Smooth muscle cell (in vitro differentiated cells): ENCODE results near the gene ZNF626. TPM values are rescaled to one million over a fixed set of nuclear protein-coding genes. Genes with fewer than 3 reads are reported as not detected.

ENCODE experiments used
- DNase-seq: peaks from one replicate; lab custom pipeline; 2025; ENCODE audit not compliant: unreplicated experiment; lab: John Stamatoyannopoulos, UW
- H2AFZ ChIP-seq: fragments of 200-600 bp; sonication (generic); 2 replicates; pipeline ENCODE4 v1.6.0; 2016; ENCODE audit warnings: antibody characterized with exemption, low read depth, mild to moderate bottlenecking
- H3F3A ChIP-seq: fragments of 200-600 bp; sonication (generic); 2 replicates; pipeline ENCODE4 v1.6.0; 2017; ENCODE audit warnings: antibody characterized with exemption, low read depth
- H3K27ac ChIP-seq: fragments of 200-600 bp; sonication (generic); 2 replicates; pipeline ENCODE4 v1.5.1; 2016; ENCODE audit warnings: low read depth, mild to moderate bottlenecking
- H3K27me3 ChIP-seq: fragments of 200-600 bp; sonication (generic); 2 replicates; pipeline ENCODE4 v1.6.1; 2016; ENCODE audit warnings: low read depth, mild to moderate bottlenecking
- H3K36me3 ChIP-seq: fragments of 200-600 bp; sonication (generic); 2 replicates; pipeline ENCODE4 v1.5.1; 2016; ENCODE audit warnings: low read depth
- H3K4me1 ChIP-seq: fragments of 200-600 bp; sonication (generic); 2 replicates; pipeline ENCODE4 v1.5.1; 2016; ENCODE audit warnings: low read depth
- H3K4me2 ChIP-seq: fragments of 200-600 bp; sonication (generic); 2 replicates; pipeline ENCODE4 v1.6.0; 2016; ENCODE audit warnings: mild to moderate bottlenecking
- H3K4me3 ChIP-seq: fragments of 200-600 bp; sonication (generic); 2 replicates; pipeline ENCODE4 v1.5.1; 2016; ENCODE audit warnings: mild to moderate bottlenecking
- H3K79me2 ChIP-seq: fragments of 200-600 bp; sonication (generic); 2 replicates; pipeline ENCODE4 v1.6.0; 2016; ENCODE audit warnings: low read depth, mild to moderate bottlenecking
- H3K9ac ChIP-seq: fragments of 200-600 bp; sonication (generic); 2 replicates; pipeline ENCODE4 v1.6.0; 2016; ENCODE audit warnings: low read depth
- H3K9me3 ChIP-seq: fragments of 200-600 bp; sonication (generic); replicated peaks from 2 replicates; pipeline ENCODE4 v1.5.1; 2016; ENCODE audit warnings: low read depth
- H4K20me1 ChIP-seq: fragments of 200-600 bp; sonication (generic); 2 replicates; pipeline ENCODE4 v1.6.0; 2016; ENCODE audit warnings: low read depth
- CTCF ChIP-seq: fragments of 200-600 bp; sonication (generic); IDR thresholded peaks from 2 replicates; pipeline ENCODE4 v1.5.1; 2017; ENCODE audit warnings: borderline replicate concordance, mild to moderate bottlenecking, antibody characterized with exemption; ENCODE audit not compliant: insufficient read depth, poor library complexity, severe bottlenecking
- WGBS: methylation state at CpG from one replicate; pipeline ENCODE4 v1.1.7; 2016; ENCODE audit warnings: low lambda C conversion rate; 5-methylcytosine and 5-hydroxymethylcytosine counted together
- polyA plus RNA-seq: library from polyadenylated mRNA; unstranded; fragments of >200 nt; fragmentation: Nextera tagmentation; extraction: Ambion mirVana; gene quantifications from 2 replicates; pipeline ENCODE4 v1.2.1, GENCODE V29; 2016
- total RNA-seq: library from RNA; depleted of rRNA; stranded (reverse); fragments of >200 nt; gene quantifications from 2 replicates; pipeline ENCODE4 v1.2.3, GENCODE V29; 2014

The ZNF626 gene
- 23.0 and 37.2 TPM in 2 replicates for total RNA-seq
- polyA plus RNA-seq, result 8.3 and 10.3 TPM in 2 replicates

GRCh38 chr19:20661150-20661819 lies at the start of gene ZNF626:
TSS of gene ZNF626 (minus strand) at chr19:20661571. CDS start at chr19:20661446, 125 bp downstream.
- peak within 1 kb of the TSS; percentile 91 for H3K9ac ChIP-seq
- TF ChIP-seq CTCF, result no peak
- peak; percentile 47 for DNase-seq
- H3K4me2 ChIP-seq, result peak within 1 kb of the TSS; percentile 91
- no peaks in the 10 kb centered on the region for H3K27me3 ChIP-seq
- H3K79me2 ChIP-seq, result peaks cover 45% of the 10 kb centered on the region
- 2% methylated on average over 25 of the region's 25 CpGs for WGBS
- H2AFZ ChIP-seq, result peak within 1 kb of the TSS; percentile 53
- H3K9me3 ChIP-seq, result no peaks in the 10 kb centered on the region
- H3K4me3 ChIP-seq, result peak within 1 kb of the TSS; percentile 67
- H3F3A ChIP-seq, result peaks cover 3% of the 10 kb centered on the region
- H3K27ac ChIP-seq, result peak within 1 kb of the TSS; percentile 94
- peaks cover 38% of the 10 kb centered on the region for H4K20me1 ChIP-seq
- H3K4me1 ChIP-seq, result peaks cover 16% of the 10 kb centered on the region
- peaks cover 12% of the 10 kb centered on the region for H3K36me3 ChIP-seq

GRCh38 chr19:20669263-20669662 lies 7.9 kb upstream of the ZNF626 start:
- 86% methylated on average over 9 of the region's 9 CpGs for WGBS
- H3K9ac ChIP-seq, result no peak overlapping the region
- H3K27me3 ChIP-seq, result no peaks in the 10 kb centered on the region
- no peaks in the 10 kb centered on the region for H3K4me1 ChIP-seq
- H3K9me3 ChIP-seq, result no peaks in the 10 kb centered on the region
- no peak overlapping the region for H2AFZ ChIP-seq
- no peak overlapping the region for H3K27ac ChIP-seq
- no peaks in the 10 kb centered on the region for H4K20me1 ChIP-seq
- no peak overlapping the region for H3K4me2 ChIP-seq
- no peak for TF ChIP-seq CTCF
- H3K36me3 ChIP-seq, result no peaks in the 10 kb centered on the region
- H3K4me3 ChIP-seq, result no peak overlapping the region
- H3F3A ChIP-seq, result no peaks in the 10 kb centered on the region
- no peak for DNase-seq
- no peaks in the 10 kb centered on the region for H3K79me2 ChIP-seq

- no peaks in the 10 kb centered on the region for H4K20me1 ChIP-seq
- H2AFZ ChIP-seq, result no peak overlapping the region
- H3F3A ChIP-seq, result no peaks in the 10 kb centered on the region
- H3K79me2 ChIP-seq, result no peaks in the 10 kb centered on the region
- TF ChIP-seq CTCF, result no peak
- no peaks in the 10 kb centered on the region for H3K4me1 ChIP-seq
- no peak for DNase-seq
- no peak overlapping the region for H3K4me3 ChIP-seq
- H3K27me3 ChIP-seq, result no peaks in the 10 kb centered on the region
- WGBS, result 98% methylated on average over 4 of the region's 4 CpGs
- no peaks in the 10 kb centered on the region for H3K36me3 ChIP-seq
- no peak overlapping the region for H3K9ac ChIP-seq
- H3K9me3 ChIP-seq, result no peaks in the 10 kb centered on the region
- H3K27ac ChIP-seq, result no peak overlapping the region
- no peak overlapping the region for H3K4me2 ChIP-seq
These were observed 5.9 kb upstream of the ZNF626 start for GRCh38 chr19:20667281-20667680.
